Adrenal gland (tissue), 12 donors: ENCODE data around the gene CELSR3. TPM values are rescaled to one million over a fixed set of nuclear protein-coding genes. Genes with fewer than 3 reads are reported as not detected.

Source experiments
- DNase-seq, 7 donors: peaks; one replicate each; pipeline ENCODE4 v3.0.0-alpha.2; 2019 to 2020
- H3K27ac ChIP-seq, 5 donors: fragments of 200-600 bp; sonication (generic) in 4 of 5; 1 replicate in 3 of 5; 2 replicates in 2 of 5; pipeline versions ENCODE4 v1.5.1 to v1.8.0; 2016 to 2020; ENCODE audit warnings: mild to moderate bottlenecking in 1 of 5
- H3K27me3 ChIP-seq: fragments of 200-600 bp; 2 replicates; pipeline ENCODE4 v1.8.0; 2021
- H3K36me3 ChIP-seq, 2 donors: fragments of 200-600 bp; replicated peaks in 1 of 2; 1 replicate in 1 of 2; 2 replicates in 1 of 2; pipeline versions ENCODE4 v1.5.1 to v1.8.0; 2018 to 2022
- H3K4me1 ChIP-seq, 2 donors: fragments of 200-600 bp; replicated peaks in 1 of 2; 1 replicate in 1 of 2; 2 replicates in 1 of 2; pipeline versions ENCODE4 v1.5.1 to v1.8.0; 2018 to 2021
- H3K4me3 ChIP-seq, 4 donors: fragments of 200-600 bp; sonication (generic) in 3 of 4; one replicate each; pipeline ENCODE4 v1.5.1; 2016 to 2018
- H3K9me3 ChIP-seq, 3 donors: fragments of 200-600 bp; sonication (generic) in 1 of 3; replicated peaks in 1 of 3; 1 replicate in 2 of 3; 2 replicates in 1 of 3; pipeline versions ENCODE4 v1.5.1 to v1.8.0; 2016 to 2021
- CTCF ChIP-seq, 6 experiments: fragments of 450-650 bp in 4 of 6; fragments of 200-600 bp in 2 of 6; sonication (generic) in 1 of 6; IDR thresholded peaks; 1 replicate in 5 of 6; 2 replicates in 1 of 6; pipeline versions ENCODE4 v1.5.1 to v1.8.0; 2016 to 2021; ENCODE audit warnings: antibody characterized with exemption in 6 of 6, mild to moderate bottlenecking in 2 of 6, moderate library complexity in 1 of 6
- POLR2A ChIP-seq, 2 donors: fragments of 450-650 bp; IDR thresholded peaks; one replicate each; pipeline ENCODE4 v1.6.1; 2017; ENCODE audit warnings: antibody characterized with exemption in 2 of 2, mild to moderate bottlenecking in 2 of 2, moderate library complexity in 1 of 2
- whole genome bisulfite sequencing, 4 donors: extraction: QIAGEN DNeasy Blood & Tissue Kit in 2 of 4; methylation state at CpG; one replicate each; pipeline versions ENCODE4 v1.1.5 to v1.1.7; 2013 to 2017; 5-methylcytosine and 5-hydroxymethylcytosine counted together
- intact Hi-C, 2 donors: fragments of 100-400 bp; cut with DNase I; formaldehyde crosslinking; loops; one replicate each; pipeline versions ENCODE4 v1.14.1 to v1.15.0; 2022 to 2023
- polyA plus RNA-seq, 3 donors: library from polyadenylated mRNA; stranded (reverse); fragments of 200-250 nt in 2 of 3; fragments of 350-450 nt in 1 of 3; fragmentation: Illumina TruSeq in 1 of 3; extraction: RNeasy Lipid Tissue Mini Kit (QIAGEN cat#74804) in 1 of 3; gene quantifications; one replicate each; pipeline ENCODE4 v1.2.3, GENCODE V29; 2013 to 2014
- total RNA-seq, 9 donors: library from RNA; depleted of rRNA in 4 of 9; stranded (reverse); fragments of >200 nt in 4 of 9; fragments of 120-200 nt in 1 of 9; fragmentation: NEBNext Ultra II Directional in 1 of 9; extraction: Animal tissue kit (Norgen Biotek cat#: 25700) in 1 of 9; gene quantifications; one replicate each; pipeline versions ENCODE4 v1.1.0 to v1.2.4, GENCODE V29; 2013 to 2023
- donor health status: healthy with polysubstance abuse.
- donor health status: Bipolar disorder and iron deficiency.
- donor health status: DM: yes; HTN: yes; CAD: no.
- donor health status: DM: no; HTN: no; CAD: no.
- donor health status: DM: no; HTN: no; CAD: no.
- donor health status: DM: yes; HTN: yes; CAD: no.

The CELSR3 gene
- total and polyA plus RNA-seq, 12 donors: 0.78 to 23.5 (median 1.9) TPM

GRCh38 chr3:48661501-48662144, 1.1 kb downstream of the CELSR3 start:
- TF ChIP-seq POLR2A (IDR thresholded peaks at IDR 0.05) (no peak), CTCF (IDR thresholded peaks at IDR 0.05) (no peak)
- Histone ChIP-seq H3K27me3 (no peaks in the 10 kb centered on the region), H3K9me3 (no peaks in the 10 kb centered on the region), H3K4me1 (peaks cover 16 to 29% of the 10 kb centered on the region in 2 donors), H3K27ac (peak overlapping the region in 2 of 5 donors; percentile 6 to 96), H3K36me3 (no peaks in the 10 kb centered on the region), H3K4me3 (peak overlapping the region in 2 of 4 donors; percentile 31 to 50)
- DNase-seq: peak; percentile 56 to 83 (median 77)
- WGBS, 4 donors: 2% methylated on average over 66 to 67 of the region's 67 CpGs; no CpG with 5 or more reads in 2 of the 4 donors
- intact Hi-C loops: no loop called here

- no peak for DNase-seq
- Histone ChIP-seq H3K36me3 (no peaks in the 10 kb centered on the region), H3K27me3 (no peaks in the 10 kb centered on the region), H3K4me3 (no peak overlapping the region), H3K9me3 (no peaks in the 10 kb centered on the region), H3K4me1 (peaks cover 18 to 29% of the 10 kb centered on the region in 2 donors), H3K27ac (peak overlapping the region in 1 of 5 donors; percentile 6)
- TF ChIP-seq CTCF (IDR thresholded peaks at IDR 0.05) (no peak), POLR2A (IDR thresholded peaks at IDR 0.05) (no peak)
- 53 to 84% (median 72%) methylated on average over 30 to 61 of the region's 61 CpGs for WGBS, 4 donors
- intact Hi-C loops: no loop called here
These were observed 1.8 kb downstream of the CELSR3 start for GRCh38 chr3:48660800-48661400.

GRCh38 chr3:48656841-48657281, 5.8 kb downstream of the CELSR3 start:
- intact Hi-C loops: no loop called here
- peak overlapping the region in 1 of 4 donors; percentile 56 for H3K4me3 ChIP-seq

More at GRCh38 chr3:48656841-48657281, 5.8 kb downstream of the CELSR3 start:
- TF ChIP-seq POLR2A (IDR thresholded peaks at IDR 0.05) (no peak), CTCF (IDR thresholded peaks at IDR 0.05) (no peak)
- no peaks in the 10 kb centered on the region for H3K36me3 ChIP-seq
- WGBS, 4 donors: 63 to 80% (median 71%) methylated on average over 15 to 45 of the region's 45 CpGs
- no peaks in the 10 kb centered on the region for H3K9me3 ChIP-seq
- H3K4me1 ChIP-seq: peaks cover 7 to 9% of the 10 kb centered on the region in 2 donors
- H3K27me3 ChIP-seq: no peaks in the 10 kb centered on the region
- peak overlapping the region in 2 of 5 donors; percentile 77 to 81 for H3K27ac ChIP-seq
- no peak for DNase-seq
